HEK293T (cell line): Measurements from ENCODE around the gene UBD.

ENCODE experiments used
- BHLHE40 ChIP-seq: fragments of 450-650 bp; IDR thresholded peaks from 2 replicates; pipeline ENCODE4 v1.6.1; 2016; ENCODE audit warnings: mild to moderate bottlenecking, moderate library complexity, borderline replicate concordance
- ELF4 ChIP-seq: fragments of 450-650 bp; IDR thresholded peaks from 2 replicates; pipeline ENCODE4 v1.6.1; 2017; ENCODE audit warnings: antibody characterized with exemption
- FOXM1 ChIP-seq: fragments of 450-650 bp; IDR thresholded peaks from 2 replicates; pipeline ENCODE4 v1.6.1; 2017; ENCODE audit warnings: mild to moderate bottlenecking, borderline replicate concordance
- HDGF ChIP-seq: fragments of 450-650 bp; IDR thresholded peaks from 2 replicates; pipeline ENCODE4 v1.6.1; 2017; ENCODE audit warnings: antibody characterized with exemption, borderline replicate concordance
- TARDBP ChIP-seq: fragments of 450-650 bp; IDR thresholded peaks from 2 replicates; pipeline ENCODE4 v1.6.1; 2016
- TF ChIP-seq, protein P1 (sequence below): fragments of 450-650 bp; IDR thresholded peaks from 2 replicates; pipeline ENCODE4 v1.6.1; 2016

DNA sequence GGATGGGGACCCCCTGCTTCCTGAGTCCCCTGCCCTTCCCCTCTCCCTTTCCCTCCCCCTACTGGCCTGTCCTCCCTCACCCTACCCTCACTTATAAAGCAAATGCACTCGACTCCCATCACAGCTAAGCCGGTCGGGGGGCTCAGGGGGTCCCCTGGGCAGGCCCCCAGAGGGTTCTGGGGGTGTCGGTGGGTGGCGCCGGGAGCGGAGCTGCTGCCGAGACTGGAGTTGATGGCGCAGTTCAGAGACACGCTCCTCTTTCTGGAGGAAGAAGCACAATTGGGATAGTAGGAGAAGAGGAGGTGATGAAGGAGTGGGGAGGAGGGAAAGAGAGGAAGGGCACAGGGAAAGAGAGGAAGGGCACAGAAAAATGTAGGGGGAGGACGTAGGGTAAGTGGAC, 43.9 kb upstream of the UBD start:
- TF ChIP-seq BHLHE40, result no peak
- TF ChIP-seq, protein P1, sequence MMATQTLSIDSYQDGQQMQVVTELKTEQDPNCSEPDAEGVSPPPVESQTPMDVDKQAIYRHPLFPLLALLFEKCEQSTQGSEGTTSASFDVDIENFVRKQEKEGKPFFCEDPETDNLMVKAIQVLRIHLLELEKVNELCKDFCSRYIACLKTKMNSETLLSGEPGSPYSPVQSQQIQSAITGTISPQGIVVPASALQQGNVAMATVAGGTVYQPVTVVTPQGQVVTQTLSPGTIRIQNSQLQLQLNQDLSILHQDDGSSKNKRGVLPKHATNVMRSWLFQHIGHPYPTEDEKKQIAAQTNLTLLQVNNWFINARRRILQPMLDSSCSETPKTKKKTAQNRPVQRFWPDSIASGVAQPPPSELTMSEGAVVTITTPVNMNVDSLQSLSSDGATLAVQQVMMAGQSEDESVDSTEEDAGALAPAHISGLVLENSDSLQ, result no peak
- no peak for TF ChIP-seq FOXM1
- no peak for TF ChIP-seq HDGF
- no peak for TF ChIP-seq ELF4
- no peak for TF ChIP-seq TARDBP
